GM12878 (cell line): ENCODE results near the gene GASK1B. TPM values are rescaled to one million over a fixed set of nuclear protein-coding genes. Genes with fewer than 3 reads are reported as not detected.

Experiments used
- ATAC-seq: fragments of 200-7000 bp; cut with Tn5 transposase; 3 replicates; pipeline ENCODE4 v1.9.1; 2020; ENCODE audit warnings: mild to moderate bottlenecking, moderate library complexity
- BruUV-seq: library from RNA; stranded (reverse); fragments of 400-500 nt; replicated peaks from 2 replicates; lab custom pipeline; 2021; lab: Mats Ljungman, UMichigan
- CTCF ChIA-PET: fragments of 300-600 bp; sonication (Branson Sonifier 250); formaldehyde crosslinking; extraction: SDS; loops from one replicate; lab custom pipeline; 2021; ENCODE audit warnings: inconsistent platforms; lab: Yijun Ruan, JAX
- POLR2A ChIA-PET: fragments of 350-600 bp; formaldehyde crosslinking; extraction: SDS; loops from one replicate; lab custom pipeline; 2021; ENCODE audit warnings: inconsistent platforms; lab: Charles Lee
- RAD21 ChIA-PET: fragments of 300-600 bp; sonication (Branson Sonifier 250); formaldehyde crosslinking; loops from one replicate; lab custom pipeline; 2023; ENCODE audit warnings: antibody characterized with exemption; ENCODE audit not compliant: unreplicated experiment; lab: Charles Lee
- SMC1A ChIA-PET: fragments of 300-600 bp; sonication (Branson Sonifier 250); formaldehyde crosslinking; loops from one replicate; lab custom pipeline; 2023; ENCODE audit not compliant: unreplicated experiment, uncharacterized antibody; lab: Charles Lee
- DNase-seq: peaks from one replicate; pipeline ENCODE4 v3.0.0-alpha.2; 2011; ENCODE audit warnings: low read depth, low spot score
- FAIRE-seq: peaks from 3 replicates; lab custom pipeline; 2011; peaks lifted over from hg19 to GRCh38; lab: Jason Lieb, UNC
- H2AFZ ChIP-seq: 2 replicates; pipeline ENCODE4 v1.6.0; 2011; ENCODE audit warnings: low read depth, low read length, control low read depth; ENCODE audit not compliant: control insufficient read depth
- H3K27ac ChIP-seq: 2 replicates; pipeline ENCODE4 v1.5.1; 2011; ENCODE audit warnings: control low read depth; ENCODE audit not compliant: control insufficient read depth, insufficient read depth
- H3K27me3 ChIP-seq, 2 experiments: replicated peaks in 1 of 2; 2 replicates each; pipeline versions ENCODE4 v1.6.0 to v1.6.1; 2011; ENCODE audit warnings: low read length in 1 of 2; ENCODE audit not compliant: control insufficient read depth in 2 of 2, insufficient read depth in 2 of 2
- H3K36me3 ChIP-seq, 2 experiments: 2 replicates each; pipeline ENCODE4 v1.5.1; 2011; ENCODE audit warnings: low read length in 1 of 2; ENCODE audit not compliant: control insufficient read depth in 2 of 2, insufficient read depth in 2 of 2
- H3K4me1 ChIP-seq: 2 replicates; pipeline ENCODE4 v1.6.1; 2011; ENCODE audit warnings: mild to moderate bottlenecking, low read length, moderate library complexity, mixed read lengths; ENCODE audit not compliant: control insufficient read depth, insufficient read depth
- H3K4me2 ChIP-seq: 2 replicates; pipeline ENCODE4 v1.6.0; 2011; ENCODE audit warnings: control low read depth; ENCODE audit not compliant: control insufficient read depth, insufficient read depth
- H3K4me3 ChIP-seq: fragments of 200-600 bp; sonication (generic); 2 replicates; pipeline ENCODE4 v1.5.1; 2016
- H3K79me2 ChIP-seq: 2 replicates; pipeline ENCODE4 v1.6.0; 2011; ENCODE audit warnings: low read length; ENCODE audit not compliant: control insufficient read depth, insufficient read depth
- H3K9ac ChIP-seq: 2 replicates; pipeline ENCODE4 v1.8.0; 2011; ENCODE audit warnings: low read length, control low read depth, mixed read lengths; ENCODE audit not compliant: control insufficient read depth, insufficient read depth
- H3K9me3 ChIP-seq: replicated peaks from 3 replicates; pipeline ENCODE4 v1.5.1; 2011; ENCODE audit warnings: mild to moderate bottlenecking, low read length; ENCODE audit not compliant: control insufficient read depth, insufficient read depth
- H4K20me1 ChIP-seq: 2 replicates; pipeline ENCODE4 v1.6.0; 2011; ENCODE audit not compliant: control insufficient read depth, insufficient read depth
- IKZF2 ChIP-seq, 2 experiments: fragments of 450-650 bp; IDR thresholded peaks; 2 replicates each; pipeline ENCODE4 v1.6.1; 2017; ENCODE audit warnings: mild to moderate bottlenecking in 2 of 2, moderate library complexity in 2 of 2
- POU2F2 ChIP-seq: IDR thresholded peaks from 3 replicates; pipeline ENCODE4 v1.6.1; 2011; ENCODE audit warnings: low read depth, mild to moderate bottlenecking, low read length, borderline replicate concordance
- ZNF384 ChIP-seq: IDR thresholded peaks from 2 replicates; pipeline ENCODE4 v1.6.1; 2012; ENCODE audit warnings: low read depth, mild to moderate bottlenecking, low read length, improper control_type of control experiment, borderline replicate concordance
- WGBS: methylation state at CpG from one replicate; pipeline ENCODE4 v1.1.6; 2016; ENCODE audit warnings: low lambda C conversion rate; ENCODE audit not compliant: insufficient replicate concordance, insufficient coverage; ENCODE audit errors: missing lambda C conversion rate; 5-methylcytosine and 5-hydroxymethylcytosine counted together
- in situ Hi-C: fragments of 300-500 bp; cut with MboI; formaldehyde crosslinking; loops from 9 replicates; pipeline ENCODE4 v1.14.3; 2018; ENCODE audit warnings: mixed read lengths
- intact Hi-C: fragments of 100-400 bp; cut with micrococcal nuclease; formaldehyde crosslinking; loops from one replicate; pipeline ENCODE4 v1.14.2; 2022; ENCODE audit not compliant: unreplicated experiment
- polyA plus RNA-seq, 11 experiments: library from polyadenylated mRNA; depleted of rRNA in 4 of 11; unstranded in 6 of 11; stranded (reverse) in 5 of 11; fragments of >200 nt; fragmentation: Nextera tagmentation in 4 of 11; fragmentation: Illumina TruSeq in 1 of 11; extraction: Ambion mirVana in 4 of 11; extraction: Trizol in 1 of 11; gene quantifications; 1 replicate in 1 of 11; 2 replicates in 10 of 11; pipeline versions ENCODE4 v1.2.1 to v1.2.3, GENCODE V29; 2011 to 2016; ENCODE audit warnings: inconsistent platforms in 2 of 11, missing spikeins in 2 of 11, low read depth in 1 of 11
- total RNA-seq, 4 experiments: library from RNA; depleted of rRNA in 3 of 4; stranded (reverse); fragments of >200 nt in 3 of 4; fragmentation: Illumina TruSeq in 1 of 4; extraction: Trizol in 1 of 4; gene quantifications; 2 replicates each; pipeline versions ENCODE4 v1.2.1 to v1.2.3, GENCODE V29; 2013 to 2021
- TF ChIP-seq, protein P1 (sequence below): fragments of 450-650 bp; IDR thresholded peaks from 2 replicates; pipeline ENCODE4 v1.6.1; 2017; ENCODE audit warnings: antibody characterized with exemption, mild to moderate bottlenecking, moderate library complexity
- TF ChIP-seq, protein P2 (sequence below): IDR thresholded peaks from 2 replicates; pipeline ENCODE4 v1.6.1; 2011; ENCODE audit warnings: mild to moderate bottlenecking, low read depth, low read length, moderate library complexity; ENCODE audit not compliant: insufficient replicate concordance
- TF ChIP-seq, protein P3 (sequence below): fragments of 450-650 bp; formaldehyde crosslinking; IDR thresholded peaks from 2 replicates; pipeline ENCODE4 v1.4.0; 2022; ENCODE audit warnings: mild to moderate bottlenecking, moderate library complexity
- TF ChIP-seq, protein P4 (sequence below): fragments of 450-650 bp; IDR thresholded peaks from 2 replicates; pipeline ENCODE4 v1.6.1; 2017; ENCODE audit warnings: borderline replicate concordance
- TF ChIP-seq, protein P5 (sequence below): fragments of 450-650 bp; IDR thresholded peaks from 2 replicates; pipeline ENCODE4 v1.6.1; 2017; ENCODE audit warnings: mild to moderate bottlenecking, low read depth, inconsistent platforms; ENCODE audit not compliant: poor library complexity, severe bottlenecking

GASK1B gene
- total and polyA plus RNA-seq, 10 of the 15 experiments (the other 5 are each of a cell fraction or from before 2014, with no cell fraction given) = under 0.01 to 0.21 (median 0.07) TPM; not detected in 1

DNA sequence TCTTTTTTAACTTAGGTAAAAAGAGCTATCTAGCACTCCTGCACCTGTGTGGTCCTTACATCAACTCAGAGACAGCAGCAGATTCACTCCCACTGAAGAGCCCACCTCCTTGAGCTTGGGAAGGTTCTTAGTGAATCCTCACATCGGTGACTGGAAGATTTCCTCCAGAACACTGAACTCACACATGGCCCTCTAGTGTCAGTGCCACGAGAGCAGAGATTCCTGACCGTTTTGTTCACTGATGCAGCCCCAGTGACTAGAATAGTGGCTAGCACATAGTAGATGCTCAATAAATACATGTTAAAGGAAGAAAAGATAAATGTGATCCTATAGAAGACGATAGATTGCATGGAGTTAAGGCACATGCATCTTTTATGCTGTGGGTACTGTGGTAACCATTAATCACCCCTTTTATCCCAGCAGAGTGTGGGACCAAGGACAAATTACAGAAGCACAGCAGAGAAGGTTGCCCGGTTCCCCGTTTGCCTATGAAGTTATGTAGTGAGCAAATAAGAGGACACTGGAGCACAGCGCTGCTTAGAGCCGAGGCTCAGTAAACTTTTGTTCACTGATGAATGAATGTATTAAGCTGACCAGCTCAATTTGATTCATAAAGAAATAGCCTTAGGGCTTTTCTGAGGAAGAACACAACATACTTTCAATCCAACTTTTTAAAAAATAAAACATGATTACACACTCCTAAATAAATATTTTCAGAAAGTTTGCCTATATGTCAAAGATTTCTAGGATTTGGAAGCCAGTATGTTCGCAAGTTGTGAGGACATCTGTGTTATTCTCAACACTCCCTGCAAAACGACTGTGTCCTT lies 8.7 kb downstream of the GASK1B start (continued):
- TF ChIP-seq, protein P1, sequence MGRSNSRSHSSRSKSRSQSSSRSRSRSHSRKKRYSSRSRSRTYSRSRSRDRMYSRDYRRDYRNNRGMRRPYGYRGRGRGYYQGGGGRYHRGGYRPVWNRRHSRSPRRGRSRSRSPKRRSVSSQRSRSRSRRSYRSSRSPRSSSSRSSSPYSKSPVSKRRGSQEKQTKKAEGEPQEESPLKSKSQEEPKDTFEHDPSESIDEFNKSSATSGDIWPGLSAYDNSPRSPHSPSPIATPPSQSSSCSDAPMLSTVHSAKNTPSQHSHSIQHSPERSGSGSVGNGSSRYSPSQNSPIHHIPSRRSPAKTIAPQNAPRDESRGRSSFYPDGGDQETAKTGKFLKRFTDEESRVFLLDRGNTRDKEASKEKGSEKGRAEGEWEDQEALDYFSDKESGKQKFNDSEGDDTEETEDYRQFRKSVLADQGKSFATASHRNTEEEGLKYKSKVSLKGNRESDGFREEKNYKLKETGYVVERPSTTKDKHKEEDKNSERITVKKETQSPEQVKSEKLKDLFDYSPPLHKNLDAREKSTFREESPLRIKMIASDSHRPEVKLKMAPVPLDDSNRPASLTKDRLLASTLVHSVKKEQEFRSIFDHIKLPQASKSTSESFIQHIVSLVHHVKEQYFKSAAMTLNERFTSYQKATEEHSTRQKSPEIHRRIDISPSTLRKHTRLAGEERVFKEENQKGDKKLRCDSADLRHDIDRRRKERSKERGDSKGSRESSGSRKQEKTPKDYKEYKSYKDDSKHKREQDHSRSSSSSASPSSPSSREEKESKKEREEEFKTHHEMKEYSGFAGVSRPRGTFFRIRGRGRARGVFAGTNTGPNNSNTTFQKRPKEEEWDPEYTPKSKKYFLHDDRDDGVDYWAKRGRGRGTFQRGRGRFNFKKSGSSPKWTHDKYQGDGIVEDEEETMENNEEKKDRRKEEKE = no peak
- TF ChIP-seq IKZF2 (IDR thresholded peaks at IDR 0.05) (no peak), POU2F2 (no peak), ZNF384 (no peak)

DNA sequence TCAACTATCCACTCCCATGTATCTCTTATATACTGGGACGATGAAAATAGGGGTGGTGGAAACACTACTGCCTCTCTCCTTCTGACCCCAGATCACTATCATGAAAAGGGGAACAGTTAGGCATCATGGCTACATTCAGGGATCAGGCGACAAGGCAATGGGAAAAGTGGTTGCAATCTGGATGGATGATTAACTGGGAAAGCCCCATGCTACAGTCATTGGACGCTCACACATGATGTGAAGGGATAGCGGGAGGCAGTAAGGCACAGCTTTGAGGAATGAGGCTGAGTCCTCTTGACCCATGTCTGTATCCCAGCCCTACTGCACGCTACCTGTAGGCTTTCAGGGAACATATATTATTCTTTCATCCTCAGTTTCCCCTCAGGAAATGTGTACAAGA lies 10.2 kb downstream of the GASK1B start:
- 26% methylated on average over 5 of the region's 5 CpGs for WGBS
- DNase-seq = no peak
- Histone ChIP-seq H3K4me3 (no peak overlapping the region), H3K4me2 (no peak overlapping the region), H2AFZ (no peak overlapping the region), H3K36me3 (no peaks in the 10 kb centered on the region), H3K27me3 (no peaks in the 10 kb centered on the region), H3K9ac (no peak overlapping the region), H3K27ac (no peak overlapping the region), H3K79me2 (no peaks in the 10 kb centered on the region), H3K9me3 (no peaks in the 10 kb centered on the region), H3K4me1 (no peaks in the 10 kb centered on the region), H4K20me1 (no peaks in the 10 kb centered on the region)
- FAIRE-seq = no peak
- SMC1A ChIA-PET = interaction anchor here (0.6 kb wide), 1 partner anchor 26 kb away, joined by 3 read pairs; no protein-coding TSS in a partner anchor
- RAD21 ChIA-PET = no interaction called here
- no TSS peak for BruUV-seq
- CTCF ChIA-PET = interaction anchor here (0.8 kb wide), 1 partner anchor 23 kb away, joined by 3 read pairs; no protein-coding TSS in a partner anchor
- no peak for ATAC-seq
- intact Hi-C loops (no loop called here), in situ Hi-C loops (no loop called here)
- POLR2A ChIA-PET = no interaction called here
- TF ChIP-seq, protein P2, sequence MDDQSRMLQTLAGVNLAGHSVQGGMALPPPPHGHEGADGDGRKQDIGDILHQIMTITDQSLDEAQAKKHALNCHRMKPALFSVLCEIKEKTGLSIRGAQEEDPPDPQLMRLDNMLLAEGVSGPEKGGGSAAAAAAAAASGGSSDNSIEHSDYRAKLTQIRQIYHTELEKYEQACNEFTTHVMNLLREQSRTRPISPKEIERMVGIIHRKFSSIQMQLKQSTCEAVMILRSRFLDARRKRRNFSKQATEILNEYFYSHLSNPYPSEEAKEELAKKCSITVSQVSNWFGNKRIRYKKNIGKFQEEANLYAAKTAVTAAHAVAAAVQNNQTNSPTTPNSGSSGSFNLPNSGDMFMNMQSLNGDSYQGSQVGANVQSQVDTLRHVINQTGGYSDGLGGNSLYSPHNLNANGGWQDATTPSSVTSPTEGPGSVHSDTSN = no peak
- TF ChIP-seq, protein P3, sequence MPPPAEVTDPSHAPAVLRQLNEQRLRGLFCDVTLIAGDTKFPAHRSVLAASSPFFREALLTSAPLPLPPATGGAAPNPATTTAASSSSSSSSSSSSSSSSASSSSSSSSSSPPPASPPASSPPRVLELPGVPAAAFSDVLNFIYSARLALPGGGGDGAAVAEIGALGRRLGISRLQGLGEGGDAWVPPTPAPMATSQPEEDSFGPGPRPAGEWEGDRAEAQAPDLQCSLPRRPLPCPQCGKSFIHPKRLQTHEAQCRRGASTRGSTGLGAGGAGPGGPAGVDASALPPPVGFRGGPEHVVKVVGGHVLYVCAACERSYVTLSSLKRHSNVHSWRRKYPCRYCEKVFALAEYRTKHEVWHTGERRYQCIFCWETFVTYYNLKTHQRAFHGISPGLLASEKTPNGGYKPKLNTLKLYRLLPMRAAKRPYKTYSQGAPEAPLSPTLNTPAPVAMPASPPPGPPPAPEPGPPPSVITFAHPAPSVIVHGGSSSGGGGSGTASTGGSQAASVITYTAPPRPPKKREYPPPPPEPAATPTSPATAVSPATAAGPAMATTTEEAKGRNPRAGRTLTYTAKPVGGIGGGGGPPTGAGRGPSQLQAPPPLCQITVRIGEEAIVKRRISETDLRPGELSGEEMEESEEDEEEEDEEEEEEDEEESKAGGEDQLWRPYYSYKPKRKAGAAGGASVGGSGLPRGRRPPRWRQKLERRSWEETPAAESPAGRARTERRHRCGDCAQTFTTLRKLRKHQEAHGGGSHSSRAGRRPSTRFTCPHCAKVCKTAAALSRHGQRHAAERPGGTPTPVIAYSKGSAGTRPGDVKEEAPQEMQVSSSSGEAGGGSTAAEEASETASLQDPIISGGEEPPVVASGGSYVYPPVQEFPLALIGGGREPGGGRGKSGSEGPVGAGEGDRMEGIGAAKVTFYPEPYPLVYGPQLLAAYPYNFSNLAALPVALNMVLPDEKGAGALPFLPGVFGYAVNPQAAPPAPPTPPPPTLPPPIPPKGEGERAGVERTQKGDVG (CRISPR knock-in tag) = no peak
- TF ChIP-seq, protein P4, sequence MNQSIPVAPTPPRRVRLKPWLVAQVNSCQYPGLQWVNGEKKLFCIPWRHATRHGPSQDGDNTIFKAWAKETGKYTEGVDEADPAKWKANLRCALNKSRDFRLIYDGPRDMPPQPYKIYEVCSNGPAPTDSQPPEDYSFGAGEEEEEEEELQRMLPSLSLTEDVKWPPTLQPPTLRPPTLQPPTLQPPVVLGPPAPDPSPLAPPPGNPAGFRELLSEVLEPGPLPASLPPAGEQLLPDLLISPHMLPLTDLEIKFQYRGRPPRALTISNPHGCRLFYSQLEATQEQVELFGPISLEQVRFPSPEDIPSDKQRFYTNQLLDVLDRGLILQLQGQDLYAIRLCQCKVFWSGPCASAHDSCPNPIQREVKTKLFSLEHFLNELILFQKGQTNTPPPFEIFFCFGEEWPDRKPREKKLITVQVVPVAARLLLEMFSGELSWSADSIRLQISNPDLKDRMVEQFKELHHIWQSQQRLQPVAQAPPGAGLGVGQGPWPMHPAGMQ = no peak
- TF ChIP-seq, protein P5, sequence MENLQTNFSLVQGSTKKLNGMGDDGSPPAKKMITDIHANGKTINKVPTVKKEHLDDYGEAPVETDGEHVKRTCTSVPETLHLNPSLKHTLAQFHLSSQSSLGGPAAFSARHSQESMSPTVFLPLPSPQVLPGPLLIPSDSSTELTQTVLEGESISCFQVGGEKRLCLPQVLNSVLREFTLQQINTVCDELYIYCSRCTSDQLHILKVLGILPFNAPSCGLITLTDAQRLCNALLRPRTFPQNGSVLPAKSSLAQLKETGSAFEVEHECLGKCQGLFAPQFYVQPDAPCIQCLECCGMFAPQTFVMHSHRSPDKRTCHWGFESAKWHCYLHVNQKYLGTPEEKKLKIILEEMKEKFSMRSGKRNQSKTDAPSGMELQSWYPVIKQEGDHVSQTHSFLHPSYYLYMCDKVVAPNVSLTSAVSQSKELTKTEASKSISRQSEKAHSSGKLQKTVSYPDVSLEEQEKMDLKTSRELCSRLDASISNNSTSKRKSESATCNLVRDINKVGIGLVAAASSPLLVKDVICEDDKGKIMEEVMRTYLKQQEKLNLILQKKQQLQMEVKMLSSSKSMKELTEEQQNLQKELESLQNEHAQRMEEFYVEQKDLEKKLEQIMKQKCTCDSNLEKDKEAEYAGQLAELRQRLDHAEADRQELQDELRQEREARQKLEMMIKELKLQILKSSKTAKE = no peak
